ENCODE measurements around the gene ALPL.

ALPL gene

GRCh38 chr1:21625390-21626190 is 116.4 kb downstream of the ALPL start:
- Histone ChIP-seq H3K27me3 (ENCODE audit: low read length) (no peaks in the 10 kb centered on the region), H3K4me2 (ENCODE audit: low read depth, low read length, poor library complexity, severe bottlenecking) (no peak overlapping the region), H4K20me1 (ENCODE audit: low read depth, low read length) (no peaks in the 10 kb centered on the region), H2AFZ (ENCODE audit: low read depth, low read length, severe bottlenecking) (no peak overlapping the region), H3K27ac (ENCODE audit: low read depth, low read length) (no peak overlapping the region), H3K9me3 (ENCODE audit: insufficient read depth, low read length) (no peaks in the 10 kb centered on the region), H3K9ac (ENCODE audit: low read length) (no peak overlapping the region), H3F3A (ENCODE audit: insufficient read depth) (no peaks in the 10 kb centered on the region), H3K9me2 (replicated peaks; ENCODE audit: insufficient read depth, low read length) (no peaks in the 10 kb centered on the region), H3K79me2 (ENCODE audit: insufficient read depth, low read length) (no peaks in the 10 kb centered on the region), H3K36me3 (ENCODE audit: low read length) (no peaks in the 10 kb centered on the region), H3K4me3 (ENCODE audit: insufficient read depth, low read length, poor library complexity, severe bottlenecking) (no peak overlapping the region)
- no peak for TF ChIP-seq EZH2phosphoT487 (conservative IDR thresholded peaks at IDR 0.05; ENCODE audit: low read length)
- TF ChIP-seq CTCF (IDR thresholded peaks at IDR 0.05; ENCODE audit: insufficient read depth, low read length, poor library complexity, severe bottlenecking) = no peak

GRCh38 chr1:21626921-21627339 is 117.7 kb downstream of the ALPL start:
- Histone ChIP-seq H3K9ac (ENCODE audit: low read length) (no peak overlapping the region), H3K27ac (ENCODE audit: low read depth, low read length) (no peak overlapping the region), H3K4me3 (ENCODE audit: insufficient read depth, low read length, poor library complexity, severe bottlenecking) (no peak overlapping the region), H3K9me3 (ENCODE audit: insufficient read depth, low read length) (no peaks in the 10 kb centered on the region), H3K4me2 (ENCODE audit: low read depth, low read length, poor library complexity, severe bottlenecking) (no peak overlapping the region), H3F3A (ENCODE audit: insufficient read depth) (no peaks in the 10 kb centered on the region), H4K20me1 (ENCODE audit: low read depth, low read length) (no peaks in the 10 kb centered on the region), H3K36me3 (ENCODE audit: low read length) (no peaks in the 10 kb centered on the region), H3K27me3 (ENCODE audit: low read length) (no peaks in the 10 kb centered on the region), H3K9me2 (replicated peaks; ENCODE audit: insufficient read depth, low read length) (no peaks in the 10 kb centered on the region), H3K79me2 (ENCODE audit: insufficient read depth, low read length) (no peaks in the 10 kb centered on the region), H2AFZ (ENCODE audit: low read depth, low read length, severe bottlenecking) (no peak overlapping the region)
- no peak for TF ChIP-seq CTCF (IDR thresholded peaks at IDR 0.05; ENCODE audit: insufficient read depth, low read length, poor library complexity, severe bottlenecking)
- no peak for TF ChIP-seq EZH2phosphoT487 (conservative IDR thresholded peaks at IDR 0.05; ENCODE audit: low read length)
